ENCODE data around the gene RIBC1.

DNA sequence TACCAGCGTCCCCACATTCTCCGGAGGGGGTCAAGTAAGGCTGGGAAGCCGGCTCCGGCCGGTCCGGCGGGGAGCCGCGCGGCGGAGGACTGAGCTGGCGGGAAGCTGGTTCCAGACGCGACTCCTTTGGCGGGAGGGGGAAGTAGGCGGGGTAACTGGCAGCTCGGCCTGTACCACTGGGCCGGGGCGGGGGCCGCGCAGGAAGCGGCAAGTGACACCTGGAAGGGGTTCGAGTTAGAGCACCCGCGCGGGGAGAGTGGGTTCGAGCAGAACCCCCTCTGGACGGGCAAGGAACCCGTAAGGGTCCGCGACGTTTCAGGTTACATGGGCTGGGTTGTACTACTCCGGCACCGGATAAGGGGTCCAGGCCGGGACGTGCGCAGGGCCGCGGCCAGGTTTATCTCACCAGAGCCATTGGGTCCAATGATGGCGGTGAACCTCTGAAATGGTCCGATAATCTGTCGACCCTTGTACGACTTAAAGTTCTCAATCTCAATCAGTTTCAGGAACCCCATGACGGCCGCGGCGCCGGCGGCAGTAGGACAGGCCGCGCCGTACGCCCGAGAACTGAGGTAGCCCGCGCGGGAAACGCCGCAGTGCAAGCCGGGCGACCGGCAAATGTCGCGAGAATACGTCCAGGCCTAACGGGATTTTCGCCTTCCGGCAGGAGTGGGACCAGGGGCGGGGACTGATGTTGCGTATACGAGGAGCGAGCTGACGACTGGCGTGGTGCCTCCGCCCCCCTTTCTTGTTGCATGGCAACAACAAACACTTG lies 400 bp upstream of the RIBC1 start, which contains the start of gene SMC1A:
- TF ChIP-seq, protein P1, sequence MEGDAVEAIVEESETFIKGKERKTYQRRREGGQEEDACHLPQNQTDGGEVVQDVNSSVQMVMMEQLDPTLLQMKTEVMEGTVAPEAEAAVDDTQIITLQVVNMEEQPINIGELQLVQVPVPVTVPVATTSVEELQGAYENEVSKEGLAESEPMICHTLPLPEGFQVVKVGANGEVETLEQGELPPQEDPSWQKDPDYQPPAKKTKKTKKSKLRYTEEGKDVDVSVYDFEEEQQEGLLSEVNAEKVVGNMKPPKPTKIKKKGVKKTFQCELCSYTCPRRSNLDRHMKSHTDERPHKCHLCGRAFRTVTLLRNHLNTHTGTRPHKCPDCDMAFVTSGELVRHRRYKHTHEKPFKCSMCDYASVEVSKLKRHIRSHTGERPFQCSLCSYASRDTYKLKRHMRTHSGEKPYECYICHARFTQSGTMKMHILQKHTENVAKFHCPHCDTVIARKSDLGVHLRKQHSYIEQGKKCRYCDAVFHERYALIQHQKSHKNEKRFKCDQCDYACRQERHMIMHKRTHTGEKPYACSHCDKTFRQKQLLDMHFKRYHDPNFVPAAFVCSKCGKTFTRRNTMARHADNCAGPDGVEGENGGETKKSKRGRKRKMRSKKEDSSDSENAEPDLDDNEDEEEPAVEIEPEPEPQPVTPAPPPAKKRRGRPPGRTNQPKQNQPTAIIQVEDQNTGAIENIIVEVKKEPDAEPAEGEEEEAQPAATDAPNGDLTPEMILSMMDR (IDR thresholded peaks at IDR 0.05 in 2 of 3, conservative IDR thresholded peaks at IDR 0.05 in 1 of 3; ENCODE audit: borderline replicate concordance in 1 of 3, insufficient read depth in 1 of 3, low read depth in 2 of 3, low read length in 2 of 3), result no peak
- TF ChIP-seq, protein P2, sequence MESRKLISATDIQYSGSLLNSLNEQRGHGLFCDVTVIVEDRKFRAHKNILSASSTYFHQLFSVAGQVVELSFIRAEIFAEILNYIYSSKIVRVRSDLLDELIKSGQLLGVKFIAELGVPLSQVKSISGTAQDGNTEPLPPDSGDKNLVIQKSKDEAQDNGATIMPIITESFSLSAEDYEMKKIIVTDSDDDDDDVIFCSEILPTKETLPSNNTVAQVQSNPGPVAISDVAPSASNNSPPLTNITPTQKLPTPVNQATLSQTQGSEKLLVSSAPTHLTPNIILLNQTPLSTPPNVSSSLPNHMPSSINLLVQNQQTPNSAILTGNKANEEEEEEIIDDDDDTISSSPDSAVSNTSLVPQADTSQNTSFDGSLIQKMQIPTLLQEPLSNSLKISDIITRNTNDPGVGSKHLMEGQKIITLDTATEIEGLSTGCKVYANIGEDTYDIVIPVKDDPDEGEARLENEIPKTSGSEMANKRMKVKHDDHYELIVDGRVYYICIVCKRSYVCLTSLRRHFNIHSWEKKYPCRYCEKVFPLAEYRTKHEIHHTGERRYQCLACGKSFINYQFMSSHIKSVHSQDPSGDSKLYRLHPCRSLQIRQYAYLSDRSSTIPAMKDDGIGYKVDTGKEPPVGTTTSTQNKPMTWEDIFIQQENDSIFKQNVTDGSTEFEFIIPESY (IDR thresholded peaks at IDR 0.05; ENCODE audit: extremely low read depth, insufficient replicate concordance, low read length), result peak; percentile 94
- no peak for TF ChIP-seq CBX3 (IDR thresholded peaks at IDR 0.05; ENCODE audit: low read depth)
- TF ChIP-seq POLR2A (IDR thresholded peaks at IDR 0.05; ENCODE audit: borderline replicate concordance, extremely low read depth, insufficient read depth, insufficient read length), result no peak
- TF ChIP-seq ZNF274 (IDR thresholded peaks at IDR 0.05; ENCODE audit: low read depth, low read length), result no peak
- peak; percentile 88 for TF ChIP-seq ZFX (IDR thresholded peaks at IDR 0.05)
- no peak for TF ChIP-seq EZH2 (IDR thresholded peaks at IDR 0.05)
